HCT116 (cell line): ENCODE results near the gene ZBTB20. TPM values are rescaled to one million over a fixed set of nuclear protein-coding genes. Genes with fewer than 3 reads are reported as not detected.

Experiments used
- ATAC-seq: fragments of 200-7000 bp; cut with Tn5 transposase; 2 replicates; pipeline ENCODE4 v1.9.1; 2020; ENCODE audit warnings: mild to moderate bottlenecking, moderate library complexity
- BruUV-seq: library from RNA; stranded (reverse); fragments of 400-500 nt; replicated peaks from 2 replicates; lab custom pipeline; 2021; lab: Mats Ljungman, UMichigan
- CTCF ChIA-PET: fragments of 300-600 bp; sonication (Branson Sonifier 250); formaldehyde crosslinking; loops from one replicate; lab custom pipeline; 2021; ENCODE audit warnings: antibody characterized with exemption; lab: Charles Lee
- POLR2A ChIA-PET: fragments of 300-600, 350-600 bp; sonication (Branson Sonifier 250); formaldehyde crosslinking; loops from one replicate; lab custom pipeline; 2021; ENCODE audit warnings: antibody characterized with exemption; lab: Charles Lee
- RAD21 ChIA-PET, 2 experiments: fragments of 300-600 bp; sonication (Branson Sonifier 250); formaldehyde crosslinking; loops; one replicate each; lab custom pipeline; 2023; ENCODE audit warnings: low total read pairs in 2 of 2; ENCODE audit not compliant: uncharacterized antibody in 2 of 2, unreplicated experiment in 2 of 2, low non-redundant PET in 1 of 2; lab: Charles Lee
- DNase-seq: peaks from one replicate; pipeline ENCODE4 v3.0.0-alpha.2; 2010; ENCODE audit warnings: low read depth, low spot score
- H2AFZ ChIP-seq: fragments of 200-600 bp; shearing (Covaris generic), sonication (generic); 2 replicates; pipeline ENCODE4 v1.6.1; 2017; ENCODE audit warnings: low read depth, mixed run types, mixed read lengths, antibody characterized with exemption, low read length; ENCODE audit not compliant: poor library complexity, severe bottlenecking
- H3K27ac ChIP-seq: 2 replicates; pipeline ENCODE4 v1.5.1; 2012; ENCODE audit warnings: low read depth, low read length
- H3K27me3 ChIP-seq: fragments of 200-600 bp; sonication (generic); 2 replicates; pipeline ENCODE4 v1.6.1; 2016; ENCODE audit warnings: mixed run types, low read length, mixed read lengths; ENCODE audit not compliant: insufficient read depth
- H3K36me3 ChIP-seq, 2 experiments: fragments of 200-500 bp in 1 of 2; fragments of 200-600 bp in 1 of 2; sonication (Bioruptor generic) in 1 of 2; sonication (generic) in 1 of 2; 2 replicates each; pipeline versions ENCODE4 v1.5.1 to v1.6.1; 2014 to 2016; ENCODE audit warnings: low read length in 2 of 2, inconsistent platforms in 1 of 2, mixed read lengths in 1 of 2, mixed run types in 1 of 2; ENCODE audit not compliant: insufficient read depth in 2 of 2, control insufficient read depth in 1 of 2
- H3K4me1 ChIP-seq, 2 experiments: fragments of 200-600 bp in 1 of 2; sonication (generic) in 1 of 2; 2 replicates each; pipeline versions ENCODE4 v1.5.1 to v1.6.1; 2012 to 2017; ENCODE audit warnings: low read length in 2 of 2, inconsistent platforms in 1 of 2, mild to moderate bottlenecking in 1 of 2, mixed read lengths in 1 of 2, mixed run types in 1 of 2, moderate library complexity in 1 of 2; ENCODE audit not compliant: insufficient read depth in 2 of 2, control insufficient read depth in 1 of 2
- H3K4me2 ChIP-seq: fragments of 200-600 bp; sonication (generic); 2 replicates; pipeline ENCODE4 v1.6.1; 2017; ENCODE audit warnings: mixed run types, low read length, mixed read lengths
- H3K4me3 ChIP-seq, 2 experiments: fragments of 200-600 bp in 1 of 2; sonication (generic) in 1 of 2; replicated peaks in 1 of 2; 2 replicates each; pipeline ENCODE4 v1.5.1; 2011 to 2016; ENCODE audit warnings: low read length in 2 of 2, control low read depth in 1 of 2, low read depth in 1 of 2, mild to moderate bottlenecking in 1 of 2, mixed read lengths in 1 of 2, mixed run types in 1 of 2
- H3K79me2 ChIP-seq: fragments of 200-600 bp; sonication (generic); 2 replicates; pipeline ENCODE4 v1.6.1; 2017; ENCODE audit warnings: mild to moderate bottlenecking, mixed run types, low read length, moderate library complexity, mixed read lengths; ENCODE audit not compliant: insufficient read depth
- H3K9ac ChIP-seq: fragments of 200-600 bp; sonication (generic); 2 replicates; pipeline ENCODE4 v1.6.1; 2016; ENCODE audit warnings: low read length, mixed read lengths
- H3K9me2 ChIP-seq: fragments of 200-600 bp; sonication (generic), shearing (Covaris generic); 2 replicates; pipeline ENCODE4 v1.6.1; 2017; ENCODE audit warnings: mixed run types, mild to moderate bottlenecking, moderate library complexity; ENCODE audit not compliant: insufficient read depth
- H3K9me3 ChIP-seq, 2 experiments: fragments of 200-500 bp in 1 of 2; fragments of 200-600 bp in 1 of 2; sonication (Bioruptor generic) in 1 of 2; sonication (generic) in 1 of 2; 2 replicates each; pipeline ENCODE4 v1.6.1; 2014 to 2017; ENCODE audit warnings: low read length in 2 of 2, mixed read lengths in 2 of 2, inconsistent platforms in 1 of 2, low read depth in 1 of 2, mild to moderate bottlenecking in 1 of 2, mixed run types in 1 of 2, moderate library complexity in 1 of 2; ENCODE audit not compliant: control insufficient read depth in 1 of 2, insufficient read depth in 1 of 2
- H4K20me1 ChIP-seq: fragments of 200-600 bp; sonication (generic), shearing (Covaris generic); 2 replicates; pipeline ENCODE4 v1.6.1; 2017; ENCODE audit warnings: mixed run types, mild to moderate bottlenecking, moderate library complexity; ENCODE audit not compliant: insufficient read depth
- CBX3 ChIP-seq: IDR thresholded peaks from 2 replicates; pipeline ENCODE4 v1.6.1; 2012; ENCODE audit warnings: low read depth
- CEBPB ChIP-seq: IDR thresholded peaks from 2 replicates; pipeline ENCODE4 v1.6.1; 2012; ENCODE audit warnings: low read depth
- EGR1 ChIP-seq: IDR thresholded peaks from 2 replicates; pipeline ENCODE4 v1.6.1; 2012; ENCODE audit warnings: low read depth
- ELF1 ChIP-seq: IDR thresholded peaks from 2 replicates; pipeline ENCODE4 v1.6.1; 2012; ENCODE audit warnings: low read depth, borderline replicate concordance
- EZH2 ChIP-seq: fragments of 200-600 bp; sonication (generic); IDR thresholded peaks from 2 replicates; pipeline ENCODE4 v1.6.1; 2017; ENCODE audit warnings: antibody characterized with exemption, mixed run types
- EZH2phosphoT487 ChIP-seq: fragments of 200-600 bp; IDR thresholded peaks from 2 replicates; pipeline ENCODE4 v1.6.1; 2018; ENCODE audit warnings: antibody characterized with exemption, borderline replicate concordance
- JUND ChIP-seq: IDR thresholded peaks from 2 replicates; pipeline ENCODE4 v1.6.1; 2012
- RAD21 ChIP-seq: IDR thresholded peaks from 2 replicates; pipeline ENCODE4 v1.6.1; 2012; ENCODE audit warnings: low read depth, mild to moderate bottlenecking
- SIN3A ChIP-seq: IDR thresholded peaks from 2 replicates; pipeline ENCODE4 v1.6.1; 2012; ENCODE audit warnings: low read depth
- SP1 ChIP-seq: IDR thresholded peaks from 2 replicates; pipeline ENCODE4 v1.6.1; 2012; ENCODE audit warnings: low read depth
- SRF ChIP-seq: IDR thresholded peaks from 2 replicates; pipeline ENCODE4 v1.6.1; 2012; ENCODE audit warnings: low read depth
- TCF7L2 ChIP-seq: IDR thresholded peaks from 2 replicates; pipeline ENCODE4 v1.7.0; 2011; ENCODE audit warnings: borderline replicate concordance, inconsistent platforms; ENCODE audit not compliant: insufficient read depth, insufficient read length; ENCODE audit errors: extremely low read depth
- ZFX ChIP-seq: fragments of 450-650 bp; IDR thresholded peaks from 2 replicates; pipeline ENCODE4 v1.6.1; 2017
- intact Hi-C: fragments of 100-400 bp; cut with micrococcal nuclease; formaldehyde crosslinking; loops from 2 replicates; pipeline ENCODE4 v1.10.0; 2022
- total RNA-seq: library from RNA; stranded (reverse); gene quantifications from one replicate; pipeline ENCODE4 v1.2.1, GENCODE V29; 2021; ENCODE audit not compliant: unreplicated experiment
- TF ChIP-seq, protein P1 (sequence below): IDR thresholded peaks from 2 replicates; pipeline ENCODE4 v1.6.1; 2012; ENCODE audit warnings: low read depth
- TF ChIP-seq, protein P2 (sequence below), 3 experiments: fragments of 200-600 bp in 1 of 3; sonication (generic) in 1 of 3; IDR thresholded peaks in 2 of 3; conservative IDR thresholded peaks in 1 of 3; 2 replicates each; pipeline ENCODE4 v1.5.1; 2012 to 2017; ENCODE audit warnings: low read depth in 2 of 3, low read length in 2 of 3, antibody characterized with exemption in 1 of 3, borderline replicate concordance in 1 of 3, control low read depth in 1 of 3, mild to moderate bottlenecking in 1 of 3, mixed read lengths in 1 of 3, mixed run types in 1 of 3, moderate library complexity in 1 of 3; ENCODE audit not compliant: insufficient read depth in 1 of 3
- TF ChIP-seq, protein P3 (sequence below): IDR thresholded peaks from 2 replicates; pipeline ENCODE4 v1.6.1; 2012
- TF ChIP-seq, protein P4 (sequence below): IDR thresholded peaks from 2 replicates; pipeline ENCODE4 v1.6.1; 2011; ENCODE audit warnings: mild to moderate bottlenecking, low read length, moderate library complexity; ENCODE audit not compliant: insufficient replicate concordance; ENCODE audit errors: extremely low read depth

ZBTB20 gene
- total RNA-seq, 1 experiment from 2014 or later, result 42.1 TPM

DNA sequence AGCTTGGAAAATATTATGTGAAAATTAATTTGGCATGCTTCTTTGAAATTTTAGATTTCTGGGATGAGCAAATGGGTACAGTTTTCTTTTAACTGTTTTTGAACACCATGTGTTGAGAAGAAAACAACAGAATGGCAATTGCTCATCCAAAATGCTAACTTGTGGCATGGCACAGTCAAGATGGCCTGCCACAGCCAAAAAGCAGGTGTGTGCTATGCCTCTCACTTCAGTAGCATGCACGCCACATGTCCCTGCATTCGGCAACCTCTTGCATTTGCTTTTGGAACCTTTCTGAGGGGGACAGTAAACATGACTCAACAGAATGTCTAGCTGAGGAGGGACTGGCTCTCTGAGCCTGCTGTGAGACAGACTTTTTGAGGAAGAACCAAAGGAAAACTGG lies 714.8 kb downstream of the ZBTB20 start (continued):
- no peak for TF ChIP-seq JUND

DNA sequence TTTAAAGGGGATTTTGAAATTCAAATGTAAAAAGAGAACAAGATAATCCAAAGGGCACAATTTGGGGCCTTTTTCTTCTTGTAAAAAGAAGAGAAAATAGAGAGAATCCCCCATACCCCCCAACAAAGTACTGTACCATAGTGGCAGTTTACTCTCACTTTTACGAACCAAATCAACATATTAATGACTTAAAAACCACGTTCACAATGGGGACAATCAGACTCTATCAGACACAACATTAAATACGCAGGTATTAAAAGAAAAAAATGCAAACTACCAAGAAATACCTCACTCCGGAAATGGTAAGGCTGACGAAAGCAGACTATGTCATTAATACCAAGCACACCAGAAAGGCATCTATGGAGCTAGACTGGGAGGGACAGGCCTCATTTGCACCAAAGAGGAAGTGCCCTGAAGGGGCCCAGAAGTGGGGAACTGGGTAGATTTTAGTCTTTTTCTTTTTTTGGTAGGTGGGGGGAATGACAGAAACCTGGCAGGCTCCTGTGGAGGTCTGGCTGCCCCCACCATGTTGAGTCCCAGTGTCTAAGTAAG lies 719.0 kb downstream of the ZBTB20 start:
- intact Hi-C loops, result no loop called here
- peaks cover 3 to 16% of the 10 kb centered on the region in 2 experiments; a peak in 2 of 4 replicates for H3K4me1 ChIP-seq
- ChIA-PET POLR2A (no interaction called here), RAD21 (no interaction called here), CTCF (no interaction called here)
- no peak for DNase-seq
- H4K20me1 ChIP-seq, result 0 out of 2 replicates have a peak, but pooled peaks cover 3% of the 10 kb centered on the region
- no peaks in the 10 kb centered on the region for H3K27me3 ChIP-seq
- no peak for ATAC-seq
- no peak overlapping the region for H3K27ac ChIP-seq
- H3K79me2 ChIP-seq, result peaks cover 92% of the 10 kb centered on the region
- no peak for TF ChIP-seq CEBPB
- no peak for TF ChIP-seq CBX3
- no peak for TF ChIP-seq RAD21
- no peak for TF ChIP-seq ZFX
- no peak for TF ChIP-seq SRF
- TF ChIP-seq TCF7L2, result no peak
- TF ChIP-seq, protein P1, sequence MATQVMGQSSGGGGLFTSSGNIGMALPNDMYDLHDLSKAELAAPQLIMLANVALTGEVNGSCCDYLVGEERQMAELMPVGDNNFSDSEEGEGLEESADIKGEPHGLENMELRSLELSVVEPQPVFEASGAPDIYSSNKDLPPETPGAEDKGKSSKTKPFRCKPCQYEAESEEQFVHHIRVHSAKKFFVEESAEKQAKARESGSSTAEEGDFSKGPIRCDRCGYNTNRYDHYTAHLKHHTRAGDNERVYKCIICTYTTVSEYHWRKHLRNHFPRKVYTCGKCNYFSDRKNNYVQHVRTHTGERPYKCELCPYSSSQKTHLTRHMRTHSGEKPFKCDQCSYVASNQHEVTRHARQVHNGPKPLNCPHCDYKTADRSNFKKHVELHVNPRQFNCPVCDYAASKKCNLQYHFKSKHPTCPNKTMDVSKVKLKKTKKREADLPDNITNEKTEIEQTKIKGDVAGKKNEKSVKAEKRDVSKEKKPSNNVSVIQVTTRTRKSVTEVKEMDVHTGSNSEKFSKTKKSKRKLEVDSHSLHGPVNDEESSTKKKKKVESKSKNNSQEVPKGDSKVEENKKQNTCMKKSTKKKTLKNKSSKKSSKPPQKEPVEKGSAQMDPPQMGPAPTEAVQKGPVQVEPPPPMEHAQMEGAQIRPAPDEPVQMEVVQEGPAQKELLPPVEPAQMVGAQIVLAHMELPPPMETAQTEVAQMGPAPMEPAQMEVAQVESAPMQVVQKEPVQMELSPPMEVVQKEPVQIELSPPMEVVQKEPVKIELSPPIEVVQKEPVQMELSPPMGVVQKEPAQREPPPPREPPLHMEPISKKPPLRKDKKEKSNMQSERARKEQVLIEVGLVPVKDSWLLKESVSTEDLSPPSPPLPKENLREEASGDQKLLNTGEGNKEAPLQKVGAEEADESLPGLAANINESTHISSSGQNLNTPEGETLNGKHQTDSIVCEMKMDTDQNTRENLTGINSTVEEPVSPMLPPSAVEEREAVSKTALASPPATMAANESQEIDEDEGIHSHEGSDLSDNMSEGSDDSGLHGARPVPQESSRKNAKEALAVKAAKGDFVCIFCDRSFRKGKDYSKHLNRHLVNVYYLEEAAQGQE, result no peak
- no peak for TF ChIP-seq EGR1
- TF ChIP-seq, protein P2, sequence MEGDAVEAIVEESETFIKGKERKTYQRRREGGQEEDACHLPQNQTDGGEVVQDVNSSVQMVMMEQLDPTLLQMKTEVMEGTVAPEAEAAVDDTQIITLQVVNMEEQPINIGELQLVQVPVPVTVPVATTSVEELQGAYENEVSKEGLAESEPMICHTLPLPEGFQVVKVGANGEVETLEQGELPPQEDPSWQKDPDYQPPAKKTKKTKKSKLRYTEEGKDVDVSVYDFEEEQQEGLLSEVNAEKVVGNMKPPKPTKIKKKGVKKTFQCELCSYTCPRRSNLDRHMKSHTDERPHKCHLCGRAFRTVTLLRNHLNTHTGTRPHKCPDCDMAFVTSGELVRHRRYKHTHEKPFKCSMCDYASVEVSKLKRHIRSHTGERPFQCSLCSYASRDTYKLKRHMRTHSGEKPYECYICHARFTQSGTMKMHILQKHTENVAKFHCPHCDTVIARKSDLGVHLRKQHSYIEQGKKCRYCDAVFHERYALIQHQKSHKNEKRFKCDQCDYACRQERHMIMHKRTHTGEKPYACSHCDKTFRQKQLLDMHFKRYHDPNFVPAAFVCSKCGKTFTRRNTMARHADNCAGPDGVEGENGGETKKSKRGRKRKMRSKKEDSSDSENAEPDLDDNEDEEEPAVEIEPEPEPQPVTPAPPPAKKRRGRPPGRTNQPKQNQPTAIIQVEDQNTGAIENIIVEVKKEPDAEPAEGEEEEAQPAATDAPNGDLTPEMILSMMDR (IDR thresholded peaks at IDR 0.05 in 2 of 3, conservative IDR thresholded peaks at IDR 0.05 in 1 of 3; ENCODE audit: borderline replicate concordance in 1 of 3, insufficient read depth in 1 of 3, low read depth in 2 of 3, low read length in 2 of 3), result no peak
- TF ChIP-seq, protein P3, sequence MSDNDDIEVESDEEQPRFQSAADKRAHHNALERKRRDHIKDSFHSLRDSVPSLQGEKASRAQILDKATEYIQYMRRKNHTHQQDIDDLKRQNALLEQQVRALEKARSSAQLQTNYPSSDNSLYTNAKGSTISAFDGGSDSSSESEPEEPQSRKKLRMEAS, result no peak
- TF ChIP-seq ELF1, result no peak
- no peak for TF ChIP-seq SIN3A
- no peak for TF ChIP-seq JUND
- no peak for TF ChIP-seq EZH2
- TF ChIP-seq, protein P4, sequence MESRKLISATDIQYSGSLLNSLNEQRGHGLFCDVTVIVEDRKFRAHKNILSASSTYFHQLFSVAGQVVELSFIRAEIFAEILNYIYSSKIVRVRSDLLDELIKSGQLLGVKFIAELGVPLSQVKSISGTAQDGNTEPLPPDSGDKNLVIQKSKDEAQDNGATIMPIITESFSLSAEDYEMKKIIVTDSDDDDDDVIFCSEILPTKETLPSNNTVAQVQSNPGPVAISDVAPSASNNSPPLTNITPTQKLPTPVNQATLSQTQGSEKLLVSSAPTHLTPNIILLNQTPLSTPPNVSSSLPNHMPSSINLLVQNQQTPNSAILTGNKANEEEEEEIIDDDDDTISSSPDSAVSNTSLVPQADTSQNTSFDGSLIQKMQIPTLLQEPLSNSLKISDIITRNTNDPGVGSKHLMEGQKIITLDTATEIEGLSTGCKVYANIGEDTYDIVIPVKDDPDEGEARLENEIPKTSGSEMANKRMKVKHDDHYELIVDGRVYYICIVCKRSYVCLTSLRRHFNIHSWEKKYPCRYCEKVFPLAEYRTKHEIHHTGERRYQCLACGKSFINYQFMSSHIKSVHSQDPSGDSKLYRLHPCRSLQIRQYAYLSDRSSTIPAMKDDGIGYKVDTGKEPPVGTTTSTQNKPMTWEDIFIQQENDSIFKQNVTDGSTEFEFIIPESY, result no peak
- no peak for TF ChIP-seq SP1
- TF ChIP-seq EZH2phosphoT487, result no peak
- TF ChIP-seq, all 23 proteins: peak for 0
- Histone ChIP-seq H3K4me2 (no peak overlapping the region), H3K9me3 (no peaks in the 10 kb centered on the region), H2AFZ (no peak overlapping the region), H3K9ac (no peak overlapping the region), H3K9me2 (no peaks in the 10 kb centered on the region), H3K4me3 (no peak overlapping the region), H3K36me3 (no peaks in the 10 kb centered on the region)
- BruUV-seq, result no TSS peak
